Fibroblast of pulmonary artery (primary cell): ENCODE measurements around the gene MBD6.

ENCODE experiments used
- DNase-seq: peaks from one replicate; pipeline ENCODE4 v3.0.0-alpha.2; 2010; ENCODE audit warnings: low read depth
- H3K4me3 ChIP-seq: replicated peaks from 2 replicates; pipeline ENCODE4 v1.5.1; 2011; ENCODE audit warnings: low read depth, mild to moderate bottlenecking, control low read depth, low read length, moderate library complexity
- TF ChIP-seq, protein P1 (sequence below): IDR thresholded peaks from 2 replicates; pipeline ENCODE4 v1.5.1; 2011; ENCODE audit warnings: mild to moderate bottlenecking, control low read depth, low read length, inconsistent platforms; ENCODE audit errors: missing control alignments

The MBD6 gene

GRCh38 chr12:57529831-57530230, 7.2 kb downstream of the MBD6 start:
- TF ChIP-seq, protein P1, sequence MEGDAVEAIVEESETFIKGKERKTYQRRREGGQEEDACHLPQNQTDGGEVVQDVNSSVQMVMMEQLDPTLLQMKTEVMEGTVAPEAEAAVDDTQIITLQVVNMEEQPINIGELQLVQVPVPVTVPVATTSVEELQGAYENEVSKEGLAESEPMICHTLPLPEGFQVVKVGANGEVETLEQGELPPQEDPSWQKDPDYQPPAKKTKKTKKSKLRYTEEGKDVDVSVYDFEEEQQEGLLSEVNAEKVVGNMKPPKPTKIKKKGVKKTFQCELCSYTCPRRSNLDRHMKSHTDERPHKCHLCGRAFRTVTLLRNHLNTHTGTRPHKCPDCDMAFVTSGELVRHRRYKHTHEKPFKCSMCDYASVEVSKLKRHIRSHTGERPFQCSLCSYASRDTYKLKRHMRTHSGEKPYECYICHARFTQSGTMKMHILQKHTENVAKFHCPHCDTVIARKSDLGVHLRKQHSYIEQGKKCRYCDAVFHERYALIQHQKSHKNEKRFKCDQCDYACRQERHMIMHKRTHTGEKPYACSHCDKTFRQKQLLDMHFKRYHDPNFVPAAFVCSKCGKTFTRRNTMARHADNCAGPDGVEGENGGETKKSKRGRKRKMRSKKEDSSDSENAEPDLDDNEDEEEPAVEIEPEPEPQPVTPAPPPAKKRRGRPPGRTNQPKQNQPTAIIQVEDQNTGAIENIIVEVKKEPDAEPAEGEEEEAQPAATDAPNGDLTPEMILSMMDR, result no peak
- H3K4me3 ChIP-seq, result no peak overlapping the region
- DNase-seq, result no peak

DNA sequence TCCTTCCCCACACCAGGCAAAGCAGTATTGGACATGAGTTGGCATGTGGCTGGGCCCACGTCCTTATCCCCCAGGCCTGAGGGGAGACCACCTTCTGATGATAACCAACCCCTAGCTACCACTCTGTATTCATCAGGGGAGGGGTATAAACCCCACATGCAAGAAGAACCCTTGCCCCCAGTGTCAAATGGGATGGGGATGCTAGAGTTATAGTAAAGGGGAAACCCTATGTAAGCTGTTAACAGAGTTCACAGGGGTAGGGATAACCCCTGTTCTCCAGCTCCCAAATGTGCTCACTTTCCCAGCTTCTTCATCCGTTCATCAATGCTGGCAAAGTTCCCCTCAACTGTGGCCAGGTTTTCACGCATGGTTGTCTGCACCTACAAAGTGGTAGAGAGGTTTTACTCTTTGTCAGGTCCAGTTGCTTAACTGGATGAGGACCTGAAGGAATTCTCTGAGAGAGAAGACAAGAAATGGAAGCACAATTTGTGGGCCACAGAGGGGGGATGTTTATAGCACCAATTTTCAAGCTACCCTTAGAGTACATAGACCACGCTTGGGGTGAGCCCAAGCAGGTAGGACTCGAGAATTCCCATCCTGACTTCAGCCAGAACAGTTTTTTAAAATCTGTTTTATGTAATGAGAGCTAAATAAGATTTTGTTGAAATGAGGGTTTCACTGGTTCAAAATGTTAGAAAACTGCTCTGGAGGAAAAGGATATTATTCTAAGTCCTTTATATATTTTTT, 7.9 kb downstream of the MBD6 start:
- DNase-seq, result no peak
- TF ChIP-seq, protein P1, result no peak
- no peak overlapping the region for H3K4me3 ChIP-seq

DNA sequence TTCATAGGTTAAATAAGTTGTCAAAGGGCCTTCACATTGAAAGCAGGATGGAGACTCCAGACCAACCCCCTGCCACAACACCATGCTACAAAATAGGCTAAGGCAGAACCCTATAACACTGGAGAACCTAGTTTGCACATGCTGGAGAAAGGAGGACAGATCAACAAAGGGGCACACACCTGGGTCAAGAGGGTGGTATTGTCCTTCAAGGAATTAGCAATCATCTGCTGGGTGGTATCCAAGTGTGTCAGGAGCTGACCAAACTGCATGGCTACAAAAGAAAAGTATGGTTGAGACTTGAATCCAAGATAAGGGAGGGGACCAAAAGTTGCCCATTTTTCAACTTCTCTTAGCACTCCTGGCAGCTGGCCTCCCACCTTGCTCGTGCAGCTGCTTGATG, 9.2 kb downstream of the MBD6 start:
- DNase-seq, result no peak
- H3K4me3 ChIP-seq, result no peak overlapping the region
- TF ChIP-seq, protein P1, result no peak

DNA sequence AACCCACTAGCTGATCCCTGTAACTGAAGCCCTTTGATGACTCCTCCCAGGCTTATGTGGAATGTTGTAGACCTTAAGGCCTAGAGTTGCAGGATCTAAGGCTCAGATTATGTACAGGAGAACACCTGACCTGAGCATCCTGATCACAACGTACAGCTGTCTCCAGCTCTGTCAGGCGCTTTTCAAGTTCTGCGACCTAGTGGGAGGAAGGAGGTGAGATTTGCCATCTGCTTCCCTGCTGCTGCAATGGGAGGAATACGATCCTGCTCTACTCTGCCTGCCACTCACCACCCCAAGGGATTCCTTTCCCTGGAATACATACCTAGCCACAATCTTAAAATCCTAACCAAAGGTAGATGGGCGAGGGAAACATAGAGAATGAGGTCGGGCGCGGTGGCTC, 10.5 kb downstream of the MBD6 start:
- no peak for DNase-seq
- no peak overlapping the region for H3K4me3 ChIP-seq
- TF ChIP-seq, protein P1, result no peak

DNA sequence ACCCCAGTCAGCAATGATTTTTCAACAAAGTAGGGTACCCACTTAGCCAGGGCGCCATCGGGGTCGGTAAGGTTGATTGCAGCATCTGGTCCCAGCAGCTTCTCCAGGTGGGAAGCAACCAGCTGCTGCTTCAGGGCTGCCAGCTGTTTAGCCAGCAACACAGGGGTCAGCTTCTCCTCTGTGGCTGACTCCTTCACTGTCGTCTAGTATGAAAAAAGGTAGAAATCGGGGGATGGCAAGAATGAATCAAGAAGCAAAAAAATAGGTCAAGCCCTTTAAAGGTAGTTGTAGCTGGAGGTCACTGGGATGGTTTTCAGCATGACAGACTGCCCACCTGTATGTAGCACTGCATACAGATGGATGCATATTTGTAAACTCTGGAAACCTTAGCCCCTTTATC, 11.6 kb downstream of the MBD6 start:
- DNase-seq, result no peak
- H3K4me3 ChIP-seq, result no peak overlapping the region
- TF ChIP-seq, protein P1, result no peak

DNA sequence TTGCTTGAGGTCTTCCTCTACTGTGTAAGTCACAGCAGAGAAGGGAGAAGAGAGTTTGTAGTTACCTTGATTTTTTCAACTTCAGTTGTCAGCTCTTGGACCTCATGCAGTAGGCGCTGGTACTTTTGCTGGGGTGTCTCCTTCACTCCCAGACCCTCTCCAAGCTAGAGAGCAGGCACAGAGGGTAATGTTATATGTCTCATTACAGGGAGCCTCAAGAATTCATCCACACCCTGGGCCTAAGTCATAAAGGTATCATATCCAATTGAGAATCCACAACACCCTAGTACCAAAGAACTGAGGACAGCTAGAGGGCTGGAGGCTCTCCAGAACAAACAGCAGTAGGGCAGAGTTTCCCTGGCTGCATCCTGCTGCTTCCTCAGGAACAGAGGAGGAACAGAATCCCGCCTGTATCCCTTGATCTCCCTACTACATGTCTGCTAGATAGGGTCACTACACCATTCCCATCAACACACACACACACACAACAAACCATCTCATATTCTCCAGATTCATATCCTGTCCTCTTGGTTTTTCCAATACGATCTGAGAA, 12.4 kb downstream of the MBD6 start:
- H3K4me3 ChIP-seq, result no peak overlapping the region
- TF ChIP-seq, protein P1, result no peak
- no peak for DNase-seq
